Psoas muscle (tissue), 8 donors: ENCODE data around the gene SLC16A6. TPM values are rescaled to one million over a fixed set of nuclear protein-coding genes. Genes with fewer than 3 reads are reported as not detected.
A peak's percentile ranks its signal among the peaks of the same experiment; 100 is the strongest.

ENCODE experiments used
- ATAC-seq, 4 donors: fragments of 200-7000 bp; cut with Tn5 transposase; one replicate each; pipeline ENCODE4 v1.9.1; 2020; ENCODE audit warnings: moderate library complexity in 3 of 4, mild to moderate bottlenecking in 2 of 4
- DNase-seq, 2 donors: peaks; one replicate each; pipeline ENCODE4 v3.0.0-alpha.2; 2020
- H3K27ac ChIP-seq: fragments of 200-600 bp; one replicate; pipeline ENCODE4 v1.8.0; 2022
- H3K27me3 ChIP-seq, 3 donors: fragments of 200-600 bp in 1 of 3; one replicate each; pipeline versions ENCODE4 v1.6.1 to v1.8.0; 2013 to 2022; ENCODE audit warnings: low read length in 2 of 3, mild to moderate bottlenecking in 2 of 3, moderate library complexity in 1 of 3; ENCODE audit not compliant: insufficient read depth in 3 of 3
- H3K36me3 ChIP-seq, 2 donors: fragments of 200-600 bp in 1 of 2; one replicate each; pipeline versions ENCODE4 v1.6.1 to v1.8.0; 2013 to 2022; ENCODE audit warnings: low read depth in 1 of 2, mild to moderate bottlenecking in 1 of 2, moderate library complexity in 1 of 2; ENCODE audit not compliant: insufficient read depth in 1 of 2
- H3K4me1 ChIP-seq: fragments of 200-600 bp; one replicate; pipeline ENCODE4 v1.8.0; 2022
- H3K4me3 ChIP-seq: fragments of 200-600 bp; one replicate; pipeline ENCODE4 v1.8.0; 2022; ENCODE audit warnings: mild to moderate bottlenecking
- H3K9me3 ChIP-seq: fragments of 200-600 bp; one replicate; pipeline ENCODE4 v1.8.0; 2022
- WGBS, 3 donors: extraction: QIAGEN DNeasy Blood & Tissue Kit; methylation state at CpG; one replicate each; pipeline versions ENCODE4 v1.1.6 to v1.1.7; 2013; 5-methylcytosine and 5-hydroxymethylcytosine counted together
- intact Hi-C, 2 donors: fragments of 100-400 bp; cut with DNase I; formaldehyde crosslinking; loops; one replicate each; pipeline versions ENCODE4 v1.11.0 to v1.14.2; 2022
- polyA plus RNA-seq, 3 donors: library from polyadenylated mRNA; stranded (reverse); fragments of 200-250 nt; gene quantifications; one replicate each; pipeline ENCODE4 v1.2.3, GENCODE V29; 2013
- total RNA-seq, 4 donors: library from RNA; stranded (reverse); fragmentation: NEBNext Ultra II Directional in 2 of 4; extraction: Animal tissue kit (Norgen Biotek cat#: 25700) in 2 of 4; gene quantifications; one replicate each; pipeline versions ENCODE4 v1.2.1 to v1.2.4, GENCODE V29; 2021 to 2023
- TF ChIP-seq, protein P1 (sequence below): fragments of 200-600 bp; IDR thresholded peaks from one replicate; pipeline ENCODE4 v1.8.0; 2022; ENCODE audit warnings: antibody characterized with exemption
- donor health status: healthy with polysubstance abuse.
- donor health status: DM: no; HTN: no; CAD: no; lungs with moderate emphysema.
- donor health status: Bipolar disorder and iron deficiency.
- donor health status: healthy.
- donor health status: DM: yes; HTN: yes; CAD: no.
- donor health status: DM: no; HTN: no; CAD: no.
- donor health status: DM: no; HTN: no; CAD: no.
- donor health status: DM: yes; HTN: yes; CAD: no.

SLC16A6 gene
- total and polyA plus RNA-seq, 7 donors = 0.75 to 47.7 (median 5.1) TPM

DNA sequence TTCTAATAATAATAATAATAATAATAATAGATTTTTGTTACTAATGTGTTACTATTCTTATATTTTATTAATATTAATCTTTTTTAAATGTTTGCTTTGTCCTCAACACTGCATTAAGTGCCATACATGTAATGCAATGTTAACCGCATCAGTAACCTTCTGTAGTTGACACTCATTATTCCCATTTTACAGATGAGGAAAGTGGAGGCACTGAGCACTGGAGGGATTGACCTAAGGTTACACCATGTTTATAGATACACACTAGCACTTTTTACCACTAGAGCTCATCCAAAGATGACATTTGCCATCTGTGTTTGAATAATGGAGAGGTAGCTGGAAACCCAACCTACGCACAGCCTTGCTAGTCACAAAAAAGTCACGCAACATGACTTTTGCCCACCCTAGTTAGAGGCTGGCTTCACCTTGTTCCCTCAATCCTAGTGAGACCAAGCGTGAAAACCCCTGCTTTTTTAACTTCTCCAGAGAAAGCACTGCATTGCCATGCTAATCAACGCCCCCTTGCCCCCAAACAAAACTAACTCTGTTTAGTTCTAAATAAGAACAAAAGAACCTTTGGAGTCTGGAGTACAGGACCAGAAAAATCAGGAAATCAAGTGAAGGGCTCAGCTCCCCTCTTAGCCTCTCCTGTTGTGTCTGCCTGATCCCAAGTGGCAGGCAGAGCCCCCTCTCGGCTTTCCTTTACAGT lies 2.7 kb upstream of the SLC16A6 start:
- whole genome bisulfite sequencing, 3 donors = 96 to 99% (median 96%) methylated on average over 6 of the region's 6 CpGs
- TF ChIP-seq, protein P1, sequence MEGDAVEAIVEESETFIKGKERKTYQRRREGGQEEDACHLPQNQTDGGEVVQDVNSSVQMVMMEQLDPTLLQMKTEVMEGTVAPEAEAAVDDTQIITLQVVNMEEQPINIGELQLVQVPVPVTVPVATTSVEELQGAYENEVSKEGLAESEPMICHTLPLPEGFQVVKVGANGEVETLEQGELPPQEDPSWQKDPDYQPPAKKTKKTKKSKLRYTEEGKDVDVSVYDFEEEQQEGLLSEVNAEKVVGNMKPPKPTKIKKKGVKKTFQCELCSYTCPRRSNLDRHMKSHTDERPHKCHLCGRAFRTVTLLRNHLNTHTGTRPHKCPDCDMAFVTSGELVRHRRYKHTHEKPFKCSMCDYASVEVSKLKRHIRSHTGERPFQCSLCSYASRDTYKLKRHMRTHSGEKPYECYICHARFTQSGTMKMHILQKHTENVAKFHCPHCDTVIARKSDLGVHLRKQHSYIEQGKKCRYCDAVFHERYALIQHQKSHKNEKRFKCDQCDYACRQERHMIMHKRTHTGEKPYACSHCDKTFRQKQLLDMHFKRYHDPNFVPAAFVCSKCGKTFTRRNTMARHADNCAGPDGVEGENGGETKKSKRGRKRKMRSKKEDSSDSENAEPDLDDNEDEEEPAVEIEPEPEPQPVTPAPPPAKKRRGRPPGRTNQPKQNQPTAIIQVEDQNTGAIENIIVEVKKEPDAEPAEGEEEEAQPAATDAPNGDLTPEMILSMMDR = no peak
- Histone ChIP-seq H3K9me3 (no peaks in the 10 kb centered on the region), H3K4me3 (no peak overlapping the region), H3K27me3 (no peaks in the 10 kb centered on the region), H3K4me1 (peaks cover 28% of the 10 kb centered on the region), H3K36me3 (no peaks in the 10 kb centered on the region), H3K27ac (no peak overlapping the region)
- intact Hi-C loops = no loop called here
- ATAC-seq (no peak), DNase-seq (no peak)

DNA sequence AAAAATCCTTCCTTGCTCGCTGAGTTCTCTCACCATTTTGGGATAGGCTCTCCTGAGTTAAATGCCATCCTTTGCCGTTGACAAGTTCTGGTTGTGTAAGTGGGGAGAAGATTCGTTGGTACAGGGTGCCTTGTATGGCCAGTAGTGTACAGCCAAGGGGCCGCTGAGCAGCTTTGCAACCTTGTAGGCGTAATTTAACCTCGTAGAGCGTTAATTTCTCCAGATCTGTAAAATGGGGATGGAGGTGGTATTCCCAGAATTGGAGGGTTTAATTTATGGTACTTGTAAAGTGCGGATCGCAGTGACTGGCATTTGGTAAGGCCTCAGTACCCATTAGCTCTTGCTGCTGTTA lies 1.7 kb upstream of the SLC16A6 start:
- TF ChIP-seq, protein P1 = no peak
- H3K36me3 ChIP-seq = no peaks in the 10 kb centered on the region
- 54 to 66% (median 56%) methylated on average over 9 of the region's 9 CpGs for WGBS, 3 donors
- H3K9me3 ChIP-seq = no peaks in the 10 kb centered on the region
- no peak for DNase-seq
- H3K27me3 ChIP-seq = no peaks in the 10 kb centered on the region
- peaks cover 28% of the 10 kb centered on the region for H3K4me1 ChIP-seq
- intact Hi-C loops = no loop called here
- H3K27ac ChIP-seq = peak overlapping the region; percentile 90
- peak in 1 of 4 donors; percentile 1 for ATAC-seq
- H3K4me3 ChIP-seq = peak overlapping the region; percentile 92

DNA sequence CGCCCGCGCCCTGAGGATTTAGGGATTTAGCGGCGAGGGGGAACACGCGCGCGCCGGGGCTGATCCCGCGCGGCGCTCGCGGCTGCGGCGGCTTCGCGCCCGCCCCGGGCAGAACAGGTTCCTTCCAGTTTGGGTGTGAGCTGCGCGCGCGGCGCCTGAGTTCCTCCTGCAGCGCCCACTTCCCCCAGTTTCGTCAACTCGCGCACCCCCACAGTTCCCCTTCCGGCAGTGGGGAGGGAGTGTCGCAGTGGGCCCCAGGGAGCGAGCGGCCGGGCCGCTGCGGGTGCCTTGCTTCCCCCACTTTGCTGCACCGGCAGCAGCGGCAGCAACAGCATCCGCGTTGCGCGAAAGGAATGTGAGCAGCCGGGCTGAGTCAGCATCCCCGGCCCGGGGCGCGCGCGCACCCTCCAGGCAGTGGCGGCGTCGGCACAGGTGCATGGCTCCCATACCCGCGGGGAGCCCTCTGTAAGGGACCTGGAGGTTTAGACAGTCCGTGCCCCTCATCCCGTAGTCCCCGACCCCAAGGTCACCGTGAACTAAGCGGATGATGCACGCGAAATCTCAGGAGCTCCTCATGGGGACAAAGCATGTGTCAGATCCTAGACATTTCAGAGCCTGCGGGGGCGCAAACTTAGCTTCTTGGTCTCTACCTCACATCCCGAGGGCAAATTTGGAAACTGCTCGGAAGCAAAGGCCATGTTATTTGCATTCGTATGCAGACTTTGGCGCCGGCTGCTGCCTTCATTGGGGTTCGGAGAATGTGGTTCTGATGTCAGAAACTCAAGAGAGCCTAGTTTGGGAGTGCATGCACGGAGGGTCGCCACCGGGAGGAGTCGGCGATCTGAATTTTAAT lies 1.1 kb upstream of the SLC16A6 start:
- Histone ChIP-seq H3K36me3 (no peaks in the 10 kb centered on the region), H3K4me3 (peak overlapping the region; percentile 92), H3K9me3 (no peaks in the 10 kb centered on the region), H3K27ac (peak overlapping the region; percentile 90), H3K4me1 (peaks cover 23% of the 10 kb centered on the region), H3K27me3 (no peaks in the 10 kb centered on the region)
- 2% methylated on average over 57 to 76 of the region's 76 CpGs for WGBS, 3 donors
- ATAC-seq (peak; percentile 75 to 82 (median 80)), DNase-seq (peak; percentile 81 to 89)
- intact Hi-C loops = loop anchor here in 1 of 2 donors (2.0 kb wide), 2 partner anchors 27 to 87 kb away; no protein-coding TSS in a partner anchor
- TF ChIP-seq, protein P1 = no peak

DNA sequence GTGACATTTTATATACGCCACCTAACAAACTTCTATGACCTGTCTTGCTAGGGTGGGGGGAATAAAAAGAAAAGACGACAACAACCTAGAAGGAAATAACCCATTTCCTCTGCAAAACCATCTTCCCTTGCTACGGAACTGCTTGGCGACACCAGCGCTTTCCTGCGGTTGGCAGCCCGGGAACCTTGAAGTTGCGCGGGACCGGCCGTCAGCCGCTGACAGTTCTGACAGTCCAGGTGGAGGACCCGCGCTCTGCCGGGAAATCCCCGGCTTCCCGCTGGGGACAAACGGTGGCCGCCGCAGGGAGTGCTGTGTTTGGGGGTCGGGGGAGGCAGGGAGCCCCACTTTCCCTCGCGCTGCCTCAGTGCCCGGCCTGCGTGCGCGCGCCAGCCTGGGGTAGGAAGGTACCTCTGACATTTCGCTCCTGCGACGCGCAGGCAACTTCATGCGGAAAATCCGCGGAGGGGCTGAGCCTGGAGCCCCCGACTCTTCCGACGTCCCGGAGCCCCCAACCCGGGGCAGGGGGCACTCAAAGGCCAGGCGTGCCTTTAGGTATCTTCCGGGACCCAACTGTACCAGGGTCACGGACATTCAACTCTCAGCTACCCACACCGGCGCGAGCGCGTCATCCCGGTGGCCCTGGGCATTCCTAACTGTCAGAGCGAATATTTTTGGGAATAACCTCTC lies 516 bp downstream of the SLC16A6 start:
- H3K4me1 ChIP-seq = peaks cover 13% of the 10 kb centered on the region
- no peaks in the 10 kb centered on the region for H3K9me3 ChIP-seq
- H3K4me3 ChIP-seq = peak overlapping the region; percentile 92
- peak; percentile 18 to 41 (median 38) for ATAC-seq
- H3K27ac ChIP-seq = peak overlapping the region; percentile 90
- TF ChIP-seq, protein P1 = no peak
- intact Hi-C loops = loop anchor here in 1 of 2 donors (2.0 kb wide), 2 partner anchors 28 to 88 kb away; no protein-coding TSS in a partner anchor
- no peaks in the 10 kb centered on the region for H3K36me3 ChIP-seq
- DNase-seq = peak; percentile 37 to 68
- 3 to 4% (median 3%) methylated on average over 45 to 50 of the region's 50 CpGs for WGBS, 3 donors
- H3K27me3 ChIP-seq = no peaks in the 10 kb centered on the region
